ENCODE data around the gene VGLL2. TPM values are rescaled to one million over a fixed set of nuclear protein-coding genes. Genes with fewer than 3 reads are reported as not detected.

The VGLL2 gene
- polyA plus RNA-seq, 1 of the 3 experiments (the other 2 are of a cell fraction), result 0.02 TPM

DNA sequence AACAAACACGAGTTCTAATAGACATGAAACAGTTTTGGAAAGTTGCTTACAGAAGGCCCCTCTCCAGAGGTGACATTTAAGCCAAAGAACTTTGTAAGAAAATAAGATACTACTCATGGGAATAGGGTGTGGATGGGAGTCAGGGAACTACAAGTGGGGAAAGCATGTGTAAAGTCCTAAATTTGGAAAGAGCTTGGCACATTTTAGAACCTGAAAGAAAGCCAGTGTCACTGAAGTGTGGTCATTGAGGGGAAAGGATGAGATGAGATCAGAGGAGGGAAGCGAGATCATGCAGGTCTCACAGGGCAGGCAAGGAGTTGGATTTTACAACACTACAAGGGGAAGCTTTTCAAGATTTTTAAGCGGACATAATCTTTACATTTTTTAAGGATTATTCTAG lies 38.0 kb downstream of the VGLL2 start:
- Histone ChIP-seq H3K9me3 (no peaks in the 10 kb centered on the region), H3K4me3 (ENCODE audit: low read depth in 2 of 2, low read length in 1 of 2) (no peak overlapping the region), H3F3A (replicated peaks; ENCODE audit: insufficient read depth) (no peaks in the 10 kb centered on the region), H3K9ac (no peak overlapping the region), H3K4me2 (no peak overlapping the region), H3K79me2 (ENCODE audit: insufficient read depth) (no peaks in the 10 kb centered on the region), H2AFZ (ENCODE audit: low read depth) (no peak overlapping the region), H3K9me2 (no peaks in the 10 kb centered on the region), H3K27me3 (ENCODE audit: insufficient read depth) (no peaks in the 10 kb centered on the region; the same call in 1 of the 2 replicates), H3K4me1 (ENCODE audit: control insufficient read depth in 1 of 2, insufficient read depth in 2 of 2, low read depth in 1 of 2, low read length in 1 of 2) (no peaks in the 10 kb centered on the region), H3K27ac (ENCODE audit: low read depth in 2 of 2, low read length in 1 of 2) (no peak overlapping the region), H3K36me3 (replicated peaks in 1 of 2; ENCODE audit: control insufficient read depth in 1 of 2, insufficient read depth in 2 of 2, low read length in 1 of 2) (no peaks in the 10 kb centered on the region), H4K20me1 (ENCODE audit: insufficient read depth) (no peaks in the 10 kb centered on the region)
- DNase-seq, result no peak
- 25% methylated on average over 2 of the region's 3 CpGs for WGBS (ENCODE audit: low lambda C conversion rate)
- CTCF ChIA-PET, result no interaction called here
- POLR2A ChIA-PET, result no interaction called here
- TF ChIP-seq EP300 (IDR thresholded peaks at IDR 0.05; ENCODE audit: borderline replicate concordance in 1 of 2, low read depth in 1 of 2, low read length in 1 of 2) (no peak), RFX5 (IDR thresholded peaks at IDR 0.05; ENCODE audit: low read length) (no peak), POLR2AphosphoS5 (IDR thresholded peaks at IDR 0.05; ENCODE audit: low read depth, low read length) (no peak), TCF12 (IDR thresholded peaks at IDR 0.05) (no peak), TAF1 (IDR thresholded peaks at IDR 0.05; ENCODE audit: borderline replicate concordance, low read depth, low read length) (no peak), GABPA (IDR thresholded peaks at IDR 0.05; ENCODE audit: low read depth) (no peak), CHD2 (IDR thresholded peaks at IDR 0.05; ENCODE audit: low read length, partially characterized antibody) (no peak), SMC3 (IDR thresholded peaks at IDR 0.05; ENCODE audit: low read depth, low read length) (no peak)
- TF ChIP-seq, protein P1, sequence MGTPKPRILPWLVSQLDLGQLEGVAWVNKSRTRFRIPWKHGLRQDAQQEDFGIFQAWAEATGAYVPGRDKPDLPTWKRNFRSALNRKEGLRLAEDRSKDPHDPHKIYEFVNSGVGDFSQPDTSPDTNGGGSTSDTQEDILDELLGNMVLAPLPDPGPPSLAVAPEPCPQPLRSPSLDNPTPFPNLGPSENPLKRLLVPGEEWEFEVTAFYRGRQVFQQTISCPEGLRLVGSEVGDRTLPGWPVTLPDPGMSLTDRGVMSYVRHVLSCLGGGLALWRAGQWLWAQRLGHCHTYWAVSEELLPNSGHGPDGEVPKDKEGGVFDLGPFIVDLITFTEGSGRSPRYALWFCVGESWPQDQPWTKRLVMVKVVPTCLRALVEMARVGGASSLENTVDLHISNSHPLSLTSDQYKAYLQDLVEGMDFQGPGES (IDR thresholded peaks at IDR 0.05; ENCODE audit: low read depth, low read length), result no peak
- TF ChIP-seq, protein P2, sequence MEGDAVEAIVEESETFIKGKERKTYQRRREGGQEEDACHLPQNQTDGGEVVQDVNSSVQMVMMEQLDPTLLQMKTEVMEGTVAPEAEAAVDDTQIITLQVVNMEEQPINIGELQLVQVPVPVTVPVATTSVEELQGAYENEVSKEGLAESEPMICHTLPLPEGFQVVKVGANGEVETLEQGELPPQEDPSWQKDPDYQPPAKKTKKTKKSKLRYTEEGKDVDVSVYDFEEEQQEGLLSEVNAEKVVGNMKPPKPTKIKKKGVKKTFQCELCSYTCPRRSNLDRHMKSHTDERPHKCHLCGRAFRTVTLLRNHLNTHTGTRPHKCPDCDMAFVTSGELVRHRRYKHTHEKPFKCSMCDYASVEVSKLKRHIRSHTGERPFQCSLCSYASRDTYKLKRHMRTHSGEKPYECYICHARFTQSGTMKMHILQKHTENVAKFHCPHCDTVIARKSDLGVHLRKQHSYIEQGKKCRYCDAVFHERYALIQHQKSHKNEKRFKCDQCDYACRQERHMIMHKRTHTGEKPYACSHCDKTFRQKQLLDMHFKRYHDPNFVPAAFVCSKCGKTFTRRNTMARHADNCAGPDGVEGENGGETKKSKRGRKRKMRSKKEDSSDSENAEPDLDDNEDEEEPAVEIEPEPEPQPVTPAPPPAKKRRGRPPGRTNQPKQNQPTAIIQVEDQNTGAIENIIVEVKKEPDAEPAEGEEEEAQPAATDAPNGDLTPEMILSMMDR (IDR thresholded peaks at IDR 0.05), result no peak
- TF ChIP-seq, protein P3, sequence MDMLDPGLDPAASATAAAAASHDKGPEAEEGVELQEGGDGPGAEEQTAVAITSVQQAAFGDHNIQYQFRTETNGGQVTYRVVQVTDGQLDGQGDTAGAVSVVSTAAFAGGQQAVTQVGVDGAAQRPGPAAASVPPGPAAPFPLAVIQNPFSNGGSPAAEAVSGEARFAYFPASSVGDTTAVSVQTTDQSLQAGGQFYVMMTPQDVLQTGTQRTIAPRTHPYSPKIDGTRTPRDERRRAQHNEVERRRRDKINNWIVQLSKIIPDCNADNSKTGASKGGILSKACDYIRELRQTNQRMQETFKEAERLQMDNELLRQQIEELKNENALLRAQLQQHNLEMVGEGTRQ (IDR thresholded peaks at IDR 0.05; ENCODE audit: borderline replicate concordance, low read depth, low read length), result no peak
- TF ChIP-seq, protein P4, sequence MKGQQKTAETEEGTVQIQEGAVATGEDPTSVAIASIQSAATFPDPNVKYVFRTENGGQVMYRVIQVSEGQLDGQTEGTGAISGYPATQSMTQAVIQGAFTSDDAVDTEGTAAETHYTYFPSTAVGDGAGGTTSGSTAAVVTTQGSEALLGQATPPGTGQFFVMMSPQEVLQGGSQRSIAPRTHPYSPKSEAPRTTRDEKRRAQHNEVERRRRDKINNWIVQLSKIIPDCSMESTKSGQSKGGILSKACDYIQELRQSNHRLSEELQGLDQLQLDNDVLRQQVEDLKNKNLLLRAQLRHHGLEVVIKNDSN (IDR thresholded peaks at IDR 0.05; ENCODE audit: borderline replicate concordance, low read depth), result no peak
- TF ChIP-seq, protein P5, sequence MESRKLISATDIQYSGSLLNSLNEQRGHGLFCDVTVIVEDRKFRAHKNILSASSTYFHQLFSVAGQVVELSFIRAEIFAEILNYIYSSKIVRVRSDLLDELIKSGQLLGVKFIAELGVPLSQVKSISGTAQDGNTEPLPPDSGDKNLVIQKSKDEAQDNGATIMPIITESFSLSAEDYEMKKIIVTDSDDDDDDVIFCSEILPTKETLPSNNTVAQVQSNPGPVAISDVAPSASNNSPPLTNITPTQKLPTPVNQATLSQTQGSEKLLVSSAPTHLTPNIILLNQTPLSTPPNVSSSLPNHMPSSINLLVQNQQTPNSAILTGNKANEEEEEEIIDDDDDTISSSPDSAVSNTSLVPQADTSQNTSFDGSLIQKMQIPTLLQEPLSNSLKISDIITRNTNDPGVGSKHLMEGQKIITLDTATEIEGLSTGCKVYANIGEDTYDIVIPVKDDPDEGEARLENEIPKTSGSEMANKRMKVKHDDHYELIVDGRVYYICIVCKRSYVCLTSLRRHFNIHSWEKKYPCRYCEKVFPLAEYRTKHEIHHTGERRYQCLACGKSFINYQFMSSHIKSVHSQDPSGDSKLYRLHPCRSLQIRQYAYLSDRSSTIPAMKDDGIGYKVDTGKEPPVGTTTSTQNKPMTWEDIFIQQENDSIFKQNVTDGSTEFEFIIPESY (IDR thresholded peaks at IDR 0.05; ENCODE audit: borderline replicate concordance, low read depth), result no peak
- TF ChIP-seq, protein P6, sequence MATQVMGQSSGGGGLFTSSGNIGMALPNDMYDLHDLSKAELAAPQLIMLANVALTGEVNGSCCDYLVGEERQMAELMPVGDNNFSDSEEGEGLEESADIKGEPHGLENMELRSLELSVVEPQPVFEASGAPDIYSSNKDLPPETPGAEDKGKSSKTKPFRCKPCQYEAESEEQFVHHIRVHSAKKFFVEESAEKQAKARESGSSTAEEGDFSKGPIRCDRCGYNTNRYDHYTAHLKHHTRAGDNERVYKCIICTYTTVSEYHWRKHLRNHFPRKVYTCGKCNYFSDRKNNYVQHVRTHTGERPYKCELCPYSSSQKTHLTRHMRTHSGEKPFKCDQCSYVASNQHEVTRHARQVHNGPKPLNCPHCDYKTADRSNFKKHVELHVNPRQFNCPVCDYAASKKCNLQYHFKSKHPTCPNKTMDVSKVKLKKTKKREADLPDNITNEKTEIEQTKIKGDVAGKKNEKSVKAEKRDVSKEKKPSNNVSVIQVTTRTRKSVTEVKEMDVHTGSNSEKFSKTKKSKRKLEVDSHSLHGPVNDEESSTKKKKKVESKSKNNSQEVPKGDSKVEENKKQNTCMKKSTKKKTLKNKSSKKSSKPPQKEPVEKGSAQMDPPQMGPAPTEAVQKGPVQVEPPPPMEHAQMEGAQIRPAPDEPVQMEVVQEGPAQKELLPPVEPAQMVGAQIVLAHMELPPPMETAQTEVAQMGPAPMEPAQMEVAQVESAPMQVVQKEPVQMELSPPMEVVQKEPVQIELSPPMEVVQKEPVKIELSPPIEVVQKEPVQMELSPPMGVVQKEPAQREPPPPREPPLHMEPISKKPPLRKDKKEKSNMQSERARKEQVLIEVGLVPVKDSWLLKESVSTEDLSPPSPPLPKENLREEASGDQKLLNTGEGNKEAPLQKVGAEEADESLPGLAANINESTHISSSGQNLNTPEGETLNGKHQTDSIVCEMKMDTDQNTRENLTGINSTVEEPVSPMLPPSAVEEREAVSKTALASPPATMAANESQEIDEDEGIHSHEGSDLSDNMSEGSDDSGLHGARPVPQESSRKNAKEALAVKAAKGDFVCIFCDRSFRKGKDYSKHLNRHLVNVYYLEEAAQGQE (IDR thresholded peaks at IDR 0.05; ENCODE audit: low read depth, low read length), result no peak
